ENCODE results near the gene NMT2. TPM values are rescaled to one million over a fixed set of nuclear protein-coding genes. Genes with fewer than 3 reads are reported as not detected.

NMT2 gene
- total RNA-seq, 1 donor = 84.2 TPM

DNA sequence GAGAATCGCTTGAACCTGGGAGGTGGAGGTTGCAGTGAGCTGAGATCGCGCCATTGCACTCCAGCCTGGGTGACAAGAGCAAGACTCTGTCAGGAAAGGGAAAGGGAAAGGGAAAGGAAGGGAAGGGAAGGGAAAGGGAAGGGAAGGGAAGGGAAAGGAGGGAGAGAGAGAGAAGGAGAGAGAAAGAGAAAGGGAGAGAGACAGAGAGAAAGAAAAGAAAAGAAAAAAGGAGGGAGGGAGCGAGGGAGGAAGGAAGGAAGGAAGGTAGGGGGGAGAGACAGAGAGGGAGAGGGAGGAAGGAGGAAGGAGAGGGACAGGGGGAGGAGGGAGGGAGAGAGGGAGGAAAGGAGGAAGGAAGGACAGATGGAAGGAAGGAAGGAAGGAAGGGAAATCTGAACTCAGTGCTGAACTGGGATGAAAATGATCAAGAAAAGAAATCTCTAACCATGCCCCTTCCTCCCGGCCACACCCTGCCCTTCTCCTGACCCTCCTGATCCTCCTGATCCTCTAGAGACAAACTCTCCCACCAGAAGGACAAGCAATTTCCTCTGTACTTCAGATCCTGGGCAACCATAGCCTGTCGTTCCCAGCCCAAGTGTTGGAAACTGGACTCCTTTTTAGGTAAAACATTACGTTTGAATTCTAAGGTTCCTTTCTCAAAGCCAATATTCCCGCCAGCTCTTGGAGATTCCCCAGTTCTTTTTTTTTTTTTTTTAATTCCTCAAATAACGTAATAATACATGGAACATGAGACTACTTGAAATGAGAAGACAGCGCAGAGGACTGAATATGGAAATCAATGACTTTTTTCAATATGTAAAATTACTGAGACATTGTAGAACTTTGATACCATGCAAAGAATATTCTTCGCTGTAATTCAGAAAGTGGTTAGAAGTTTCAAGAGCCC is 32.1 kb downstream of the NMT2 start:
- H3K4me3 ChIP-seq (ENCODE audit: low read depth, low read length) = no peak overlapping the region
- no peak for DNase-seq (ENCODE audit: low read depth)
- TF ChIP-seq, protein P1, sequence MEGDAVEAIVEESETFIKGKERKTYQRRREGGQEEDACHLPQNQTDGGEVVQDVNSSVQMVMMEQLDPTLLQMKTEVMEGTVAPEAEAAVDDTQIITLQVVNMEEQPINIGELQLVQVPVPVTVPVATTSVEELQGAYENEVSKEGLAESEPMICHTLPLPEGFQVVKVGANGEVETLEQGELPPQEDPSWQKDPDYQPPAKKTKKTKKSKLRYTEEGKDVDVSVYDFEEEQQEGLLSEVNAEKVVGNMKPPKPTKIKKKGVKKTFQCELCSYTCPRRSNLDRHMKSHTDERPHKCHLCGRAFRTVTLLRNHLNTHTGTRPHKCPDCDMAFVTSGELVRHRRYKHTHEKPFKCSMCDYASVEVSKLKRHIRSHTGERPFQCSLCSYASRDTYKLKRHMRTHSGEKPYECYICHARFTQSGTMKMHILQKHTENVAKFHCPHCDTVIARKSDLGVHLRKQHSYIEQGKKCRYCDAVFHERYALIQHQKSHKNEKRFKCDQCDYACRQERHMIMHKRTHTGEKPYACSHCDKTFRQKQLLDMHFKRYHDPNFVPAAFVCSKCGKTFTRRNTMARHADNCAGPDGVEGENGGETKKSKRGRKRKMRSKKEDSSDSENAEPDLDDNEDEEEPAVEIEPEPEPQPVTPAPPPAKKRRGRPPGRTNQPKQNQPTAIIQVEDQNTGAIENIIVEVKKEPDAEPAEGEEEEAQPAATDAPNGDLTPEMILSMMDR (IDR thresholded peaks at IDR 0.05; ENCODE audit: insufficient read depth, low read depth, low read length) = no peak

DNA sequence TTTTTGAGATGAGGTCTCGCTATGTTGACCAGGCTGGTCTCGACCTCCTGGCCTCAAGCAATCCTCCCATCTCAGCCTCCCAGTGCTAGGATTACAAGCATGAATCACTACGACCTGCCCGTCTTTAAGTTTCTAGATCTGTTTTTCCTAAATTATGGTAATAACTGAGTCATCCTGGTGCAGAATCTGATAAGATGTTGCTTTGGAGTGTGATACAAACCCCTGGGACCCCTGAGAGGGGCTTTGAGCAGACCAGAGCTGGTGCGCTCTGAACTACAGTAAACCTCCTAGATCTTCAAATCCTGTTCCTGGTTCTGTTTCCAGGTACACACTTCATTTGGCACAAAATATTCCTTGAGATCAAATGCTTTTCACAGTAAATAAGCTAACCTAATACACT is 37.2 kb downstream of the NMT2 start:
- DNase-seq (ENCODE audit: low read depth) = no peak
- H3K4me3 ChIP-seq (ENCODE audit: low read depth, low read length) = no peak overlapping the region
- TF ChIP-seq, protein P1 (IDR thresholded peaks at IDR 0.05; ENCODE audit: insufficient read depth, low read depth, low read length) = no peak

DNA sequence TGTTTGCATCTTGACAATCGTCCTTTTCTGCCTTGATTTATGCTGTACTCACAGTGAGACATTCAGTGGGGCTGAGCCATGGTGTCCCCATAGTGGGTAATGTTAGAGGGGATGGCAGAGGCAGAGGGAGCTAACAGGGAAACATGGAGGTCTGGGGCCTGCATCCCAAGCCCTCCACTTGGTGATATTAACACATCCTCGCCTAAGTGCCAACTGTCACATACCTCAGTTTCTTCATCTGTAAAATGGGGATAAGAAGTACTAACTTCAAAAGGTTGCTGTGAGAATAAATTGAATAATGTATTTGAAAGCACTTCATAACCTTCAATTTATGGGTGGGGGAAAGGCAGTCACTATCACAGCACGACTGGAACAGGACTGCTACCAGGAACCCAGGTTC is 43.6 kb downstream of the NMT2 start:
- H3K4me3 ChIP-seq (ENCODE audit: low read depth, low read length) = no peak overlapping the region
- TF ChIP-seq, protein P1 (IDR thresholded peaks at IDR 0.05; ENCODE audit: insufficient read depth, low read depth, low read length) = no peak

DNA sequence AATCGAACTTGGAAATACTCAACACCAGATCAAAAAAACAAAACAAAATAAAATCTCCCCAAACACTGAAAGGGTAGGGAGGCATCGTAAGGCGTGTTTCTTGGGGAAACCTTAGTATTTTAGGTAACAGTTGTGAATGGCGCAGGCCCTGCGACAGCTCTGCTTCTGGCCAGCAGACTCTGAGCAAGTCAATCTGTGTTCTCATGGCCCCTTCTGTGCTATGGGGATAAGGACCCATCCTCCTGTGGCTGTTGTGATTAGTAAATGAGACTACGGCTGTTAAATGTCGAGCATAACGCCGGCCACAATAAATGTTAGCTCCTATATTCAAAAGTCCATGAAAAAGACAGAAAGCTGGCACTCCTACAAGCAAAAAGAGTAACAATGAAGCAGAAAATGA is 44.3 kb downstream of the NMT2 start:
- TF ChIP-seq, protein P1 (IDR thresholded peaks at IDR 0.05; ENCODE audit: insufficient read depth, low read depth, low read length) = no peak
- DNase-seq (ENCODE audit: low read depth) = no peak
- no peak overlapping the region for H3K4me3 ChIP-seq (ENCODE audit: low read depth, low read length)

More for the DNA sequence above, 43.6 kb downstream of the NMT2 start:
- no peak for DNase-seq (ENCODE audit: low read depth)

DNA sequence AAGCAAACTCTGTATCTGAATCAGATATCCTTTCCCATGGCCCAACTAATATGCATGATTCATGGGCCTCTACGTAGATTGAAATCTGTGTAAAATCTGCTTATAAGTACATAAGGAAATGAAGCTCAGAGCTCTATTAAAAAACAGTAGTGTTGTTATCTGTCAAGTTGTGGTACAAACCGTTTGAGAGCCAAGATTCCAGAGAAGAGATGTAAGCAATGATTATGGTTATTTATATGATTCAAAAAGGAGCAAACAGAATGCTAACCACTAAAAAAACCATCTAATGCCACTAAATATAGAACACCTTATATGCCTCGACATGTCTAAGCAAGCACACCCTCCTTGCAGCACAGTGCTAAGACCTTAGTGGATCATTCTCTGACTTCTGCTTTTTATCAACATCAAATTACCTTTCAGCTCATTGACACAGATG is 44.7 kb downstream of the NMT2 start:
- DNase-seq (ENCODE audit: low read depth) = peak; percentile 95
- TF ChIP-seq, protein P1 (IDR thresholded peaks at IDR 0.05; ENCODE audit: insufficient read depth, low read depth, low read length) = no peak
- H3K4me3 ChIP-seq (ENCODE audit: low read depth, low read length) = no peak overlapping the region

DNA sequence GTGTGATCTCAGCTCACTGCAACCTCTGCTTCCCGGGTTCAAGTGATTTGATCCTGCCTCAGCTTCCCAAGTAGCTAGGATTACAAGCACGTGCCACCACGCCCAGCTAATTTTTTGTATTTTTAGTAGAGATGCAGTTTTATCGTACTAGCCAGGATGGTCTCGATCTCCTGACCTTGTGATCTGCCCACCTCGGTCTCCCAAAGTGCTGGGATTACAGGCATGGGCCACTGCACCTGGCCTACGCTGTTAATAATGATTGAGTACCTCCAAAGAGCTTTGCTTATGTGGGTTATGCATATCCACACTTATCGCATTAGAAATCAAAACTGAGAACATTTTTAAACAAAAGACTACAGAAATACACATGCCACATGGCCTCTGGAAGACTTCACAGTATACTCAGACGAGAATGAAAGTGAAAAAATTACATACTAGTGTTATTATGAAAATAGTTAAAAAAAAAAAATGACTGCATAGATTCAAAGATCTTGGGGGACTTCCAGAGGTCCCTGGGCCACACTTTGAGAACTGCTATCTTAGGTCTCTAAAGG is 45.9 kb downstream of the NMT2 start:
- TF ChIP-seq, protein P1 (IDR thresholded peaks at IDR 0.05; ENCODE audit: insufficient read depth, low read depth, low read length) = no peak
- DNase-seq (ENCODE audit: low read depth) = peak; percentile 28
- H3K4me3 ChIP-seq (ENCODE audit: low read depth, low read length) = no peak overlapping the region

Measured in fibroblast of villous mesenchyme (primary cell).